SH-SY5Y (cell line): ENCODE results near the gene GSTM4.

Source experiments
- GATA2 ChIP-seq: IDR thresholded peaks from 2 replicates; pipeline ENCODE4 v1.6.1; 2011; ENCODE audit warnings: mild to moderate bottlenecking, low read depth, low read length
- GATA3 ChIP-seq: IDR thresholded peaks from 2 replicates; pipeline ENCODE4 v1.6.1; 2011; ENCODE audit warnings: low read depth, mild to moderate bottlenecking, low read length, moderate library complexity

GRCh38 chr1:109629372-109630030, 26.4 kb upstream of the GSTM4 start:
- TF ChIP-seq GATA2 (no peak), GATA3 (no peak)
